IPS-18a (cell line): ENCODE data around the gene PTPRJ.

ENCODE experiments used
- H3K27ac ChIP-seq: one replicate; pipeline ENCODE4 v1.5.1; 2013; ENCODE audit warnings: low read length
- H3K27me3 ChIP-seq: one replicate; pipeline ENCODE4 v1.6.1; 2013; ENCODE audit warnings: mild to moderate bottlenecking, low read length; ENCODE audit not compliant: control insufficient read depth, insufficient read depth
- H3K36me3 ChIP-seq: one replicate; pipeline ENCODE4 v1.6.1; 2013; ENCODE audit warnings: low read depth, low read length; ENCODE audit not compliant: control insufficient read depth
- H3K4me1 ChIP-seq: one replicate; pipeline ENCODE4 v1.6.1; 2013; ENCODE audit warnings: low read depth, low read length; ENCODE audit not compliant: control insufficient read depth
- H3K4me3 ChIP-seq: one replicate; pipeline ENCODE4 v1.5.1; 2013; ENCODE audit warnings: low read length
- H3K9ac ChIP-seq: one replicate; pipeline ENCODE4 v1.6.1; 2013; ENCODE audit warnings: mild to moderate bottlenecking, low read length, moderate library complexity
- H3K9me3 ChIP-seq: one replicate; pipeline ENCODE4 v1.6.1; 2013; ENCODE audit warnings: low read depth, low read length; ENCODE audit not compliant: control insufficient read depth

The PTPRJ gene

GRCh38 chr11:48108231-48109045, 128.1 kb downstream of the PTPRJ start:
- Histone ChIP-seq H3K4me3 (no peak overlapping the region), H3K27ac (no peak overlapping the region), H3K4me1 (peaks cover 14% of the 10 kb centered on the region), H3K36me3 (no peaks in the 10 kb centered on the region), H3K9me3 (no peaks in the 10 kb centered on the region), H3K9ac (no peak overlapping the region), H3K27me3 (no peaks in the 10 kb centered on the region)

DNA sequence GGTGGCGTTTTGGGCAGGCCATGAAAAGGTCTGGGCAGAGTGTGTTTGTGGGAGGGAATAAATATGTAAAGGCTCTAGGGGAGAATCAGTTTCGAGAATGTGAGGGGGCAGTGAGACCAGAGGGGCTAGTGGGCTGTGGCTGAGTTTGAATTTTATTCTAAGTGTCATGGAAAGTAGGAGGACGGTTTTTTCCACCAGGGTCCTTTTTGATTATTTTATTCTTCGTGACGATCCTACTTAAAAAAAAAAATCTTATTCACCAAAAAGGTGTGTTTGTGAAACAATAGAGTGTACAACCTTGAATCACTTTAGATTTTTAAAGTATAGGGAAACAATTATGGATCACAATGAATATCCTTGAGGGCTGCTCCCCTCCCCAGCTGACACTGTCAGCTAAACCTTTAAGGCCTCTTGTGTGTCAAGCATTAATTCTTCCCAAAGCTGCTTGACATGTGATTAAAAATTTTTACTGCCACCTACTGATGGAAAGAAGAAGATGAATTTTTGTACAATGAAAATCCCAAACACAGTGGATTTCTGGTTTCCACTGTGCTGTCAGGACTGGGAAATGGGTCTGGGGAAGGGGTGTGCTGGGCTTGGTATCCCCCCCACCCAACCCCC, 128.8 kb downstream of the PTPRJ start:
- Histone ChIP-seq H3K27ac (no peak overlapping the region), H3K4me3 (no peak overlapping the region), H3K27me3 (no peaks in the 10 kb centered on the region), H3K4me1 (peaks cover 8% of the 10 kb centered on the region), H3K9me3 (no peaks in the 10 kb centered on the region), H3K36me3 (no peaks in the 10 kb centered on the region), H3K9ac (no peak overlapping the region)

- Histone ChIP-seq H3K36me3 (no peaks in the 10 kb centered on the region), H3K4me1 (peaks cover 3% of the 10 kb centered on the region), H3K27ac (no peak overlapping the region), H3K27me3 (no peaks in the 10 kb centered on the region), H3K9ac (no peak overlapping the region), H3K4me3 (no peak overlapping the region), H3K9me3 (peaks cover 3% of the 10 kb centered on the region)
Observed at GRCh38 chr11:48110509-48110766, 130.1 kb downstream of the PTPRJ start.

DNA sequence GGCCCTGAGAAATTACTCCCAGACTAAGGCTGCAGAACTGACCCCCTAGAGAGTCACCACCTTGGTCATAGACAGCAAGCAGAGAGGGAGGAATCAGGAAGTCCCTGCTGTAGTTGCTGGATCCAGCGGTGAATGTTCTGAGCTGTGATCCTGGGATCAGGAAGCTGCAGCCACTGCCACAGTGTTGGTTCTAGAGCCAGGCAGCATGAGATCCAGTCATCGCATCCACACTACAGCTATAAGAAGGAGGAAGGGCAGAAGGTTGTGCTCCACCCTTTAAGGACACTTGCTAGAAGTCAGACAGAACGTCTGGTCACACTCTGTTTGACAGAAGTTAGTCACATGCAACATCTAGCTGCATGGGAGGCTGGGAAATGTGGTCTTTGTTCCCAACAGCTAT, 131.5 kb downstream of the PTPRJ start:
- H3K27ac ChIP-seq: no peak overlapping the region

DNA sequence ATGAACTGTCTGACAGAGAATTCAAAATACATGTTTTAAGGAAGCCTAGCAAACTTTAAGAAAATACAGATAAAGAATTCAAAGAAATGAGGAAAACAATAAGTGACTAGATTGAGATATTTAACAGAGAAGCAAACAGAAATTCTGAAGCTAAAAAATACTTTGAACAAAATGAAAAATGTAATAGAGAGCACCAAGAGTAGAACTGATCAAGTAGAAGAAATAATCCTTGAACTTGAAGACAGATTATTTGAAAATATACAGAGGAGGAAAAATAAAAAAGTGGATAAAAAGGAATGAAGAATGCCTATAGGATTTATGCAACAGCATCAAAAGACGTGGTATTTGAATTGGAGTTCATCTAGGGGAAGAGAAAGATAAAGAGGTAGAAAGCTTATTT, 134.4 kb downstream of the PTPRJ start:
- Histone ChIP-seq H3K9me3 (peaks cover 3% of the 10 kb centered on the region), H3K27me3 (no peaks in the 10 kb centered on the region), H3K9ac (no peak overlapping the region), H3K27ac (no peak overlapping the region), H3K4me1 (peaks cover under 1% of the 10 kb centered on the region), H3K36me3 (no peaks in the 10 kb centered on the region), H3K4me3 (no peak overlapping the region)

More for the DNA sequence above, 131.5 kb downstream of the PTPRJ start:
- Histone ChIP-seq H3K27me3 (no peaks in the 10 kb centered on the region), H3K9me3 (peaks cover 3% of the 10 kb centered on the region), H3K9ac (no peak overlapping the region), H3K4me3 (no peak overlapping the region), H3K4me1 (peaks cover 3% of the 10 kb centered on the region), H3K36me3 (no peaks in the 10 kb centered on the region)

DNA sequence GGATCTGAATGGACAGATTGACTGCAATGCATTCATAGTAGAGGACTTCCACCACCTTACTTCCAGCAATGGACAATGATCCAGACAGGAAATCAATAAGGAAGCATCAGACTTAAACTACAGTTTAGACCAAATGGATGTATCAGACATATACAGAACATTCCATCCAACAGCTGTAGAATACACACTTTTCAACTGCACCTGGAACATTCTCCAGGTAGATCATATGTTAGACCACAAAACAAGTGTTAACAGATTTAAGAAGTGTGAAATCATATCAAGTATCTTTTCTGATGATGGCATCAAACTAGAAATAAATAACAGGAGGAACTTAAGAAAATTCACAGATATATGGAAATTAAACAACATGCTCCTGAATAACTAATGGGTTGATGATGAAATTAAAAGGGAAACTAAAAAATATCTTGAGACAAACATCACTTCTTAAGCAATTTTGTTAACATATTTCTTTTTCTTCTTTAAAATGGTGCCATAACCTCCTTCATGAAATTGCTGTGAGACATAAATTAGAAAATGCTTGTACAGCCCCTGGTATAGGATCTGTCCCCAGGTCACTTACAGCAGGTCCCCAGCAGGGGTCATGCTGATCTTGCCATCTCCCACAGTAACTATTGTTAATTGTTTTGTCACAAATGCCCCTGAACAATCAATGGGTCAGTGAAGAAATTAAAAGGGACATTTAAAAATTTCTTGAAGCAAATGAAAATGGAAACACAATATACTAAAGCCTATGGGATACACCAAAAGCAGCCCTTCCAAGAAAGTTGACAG, 136.3 kb downstream of the PTPRJ start:
- no peaks in the 10 kb centered on the region for H3K27me3 ChIP-seq
- H3K4me3 ChIP-seq: no peak overlapping the region
- no peak overlapping the region for H3K27ac ChIP-seq
- no peaks in the 10 kb centered on the region for H3K4me1 ChIP-seq
- peaks cover 3% of the 10 kb centered on the region for H3K9me3 ChIP-seq
- no peaks in the 10 kb centered on the region for H3K36me3 ChIP-seq
- H3K9ac ChIP-seq: no peak overlapping the region

DNA sequence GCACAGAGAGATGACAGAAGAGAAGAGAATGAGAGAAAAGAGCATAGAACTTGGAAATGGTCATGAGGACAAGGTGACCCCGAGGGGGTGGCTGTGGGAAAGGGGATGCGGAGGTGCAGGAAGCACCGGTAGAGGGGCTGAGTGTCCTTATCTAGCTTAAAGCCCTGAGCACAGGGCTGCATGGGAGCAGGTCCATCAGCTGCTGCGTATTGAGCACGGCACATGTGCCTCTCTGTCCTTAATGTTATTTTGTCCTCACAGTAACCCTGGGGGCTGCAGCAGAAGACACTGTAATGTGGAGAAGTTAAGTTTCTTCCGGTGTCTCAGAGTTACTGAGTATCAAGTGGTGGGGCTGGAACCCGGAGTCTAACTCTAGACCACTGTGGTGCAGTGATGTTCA, 141.9 kb downstream of the PTPRJ start:
- H3K27ac ChIP-seq: no peak overlapping the region
- no peaks in the 10 kb centered on the region for H3K27me3 ChIP-seq
- no peaks in the 10 kb centered on the region for H3K9me3 ChIP-seq
- H3K9ac ChIP-seq: no peak overlapping the region
- no peaks in the 10 kb centered on the region for H3K4me1 ChIP-seq
- H3K36me3 ChIP-seq: peaks cover 5% of the 10 kb centered on the region
- no peak overlapping the region for H3K4me3 ChIP-seq

DNA sequence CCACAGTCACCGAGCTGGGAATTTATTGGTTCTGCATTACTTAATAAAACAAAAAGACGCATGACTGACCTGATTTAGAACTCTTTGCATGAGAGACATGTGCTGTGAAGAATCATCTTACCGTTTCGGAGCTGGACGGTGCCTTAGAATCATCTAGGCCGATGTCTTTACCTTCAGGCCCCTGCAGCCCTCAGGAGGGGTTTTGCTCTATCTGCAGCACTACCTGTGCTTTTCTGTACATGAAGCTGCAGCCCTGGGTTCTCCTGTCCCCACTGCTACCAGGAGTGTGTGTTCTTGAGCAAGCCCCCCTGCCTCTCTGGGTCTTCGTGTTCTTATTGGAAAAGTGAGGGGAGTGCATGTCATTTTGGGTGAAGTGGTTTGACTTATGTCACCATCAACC, 142.3 kb downstream of the PTPRJ start:
- Histone ChIP-seq H3K4me3 (no peak overlapping the region), H3K4me1 (no peaks in the 10 kb centered on the region), H3K27ac (no peak overlapping the region), H3K27me3 (no peaks in the 10 kb centered on the region), H3K9ac (no peak overlapping the region), H3K9me3 (no peaks in the 10 kb centered on the region), H3K36me3 (peaks cover 9% of the 10 kb centered on the region)

- H3K4me3 ChIP-seq: no peak overlapping the region
- no peak overlapping the region for H3K9ac ChIP-seq
- H3K27ac ChIP-seq: no peak overlapping the region
- no peaks in the 10 kb centered on the region for H3K9me3 ChIP-seq
- H3K36me3 ChIP-seq: peaks cover 16% of the 10 kb centered on the region
- no peaks in the 10 kb centered on the region for H3K27me3 ChIP-seq
- H3K4me1 ChIP-seq: no peaks in the 10 kb centered on the region
Observed at GRCh38 chr11:48123254-48123875, 143.0 kb downstream of the PTPRJ start.

DNA sequence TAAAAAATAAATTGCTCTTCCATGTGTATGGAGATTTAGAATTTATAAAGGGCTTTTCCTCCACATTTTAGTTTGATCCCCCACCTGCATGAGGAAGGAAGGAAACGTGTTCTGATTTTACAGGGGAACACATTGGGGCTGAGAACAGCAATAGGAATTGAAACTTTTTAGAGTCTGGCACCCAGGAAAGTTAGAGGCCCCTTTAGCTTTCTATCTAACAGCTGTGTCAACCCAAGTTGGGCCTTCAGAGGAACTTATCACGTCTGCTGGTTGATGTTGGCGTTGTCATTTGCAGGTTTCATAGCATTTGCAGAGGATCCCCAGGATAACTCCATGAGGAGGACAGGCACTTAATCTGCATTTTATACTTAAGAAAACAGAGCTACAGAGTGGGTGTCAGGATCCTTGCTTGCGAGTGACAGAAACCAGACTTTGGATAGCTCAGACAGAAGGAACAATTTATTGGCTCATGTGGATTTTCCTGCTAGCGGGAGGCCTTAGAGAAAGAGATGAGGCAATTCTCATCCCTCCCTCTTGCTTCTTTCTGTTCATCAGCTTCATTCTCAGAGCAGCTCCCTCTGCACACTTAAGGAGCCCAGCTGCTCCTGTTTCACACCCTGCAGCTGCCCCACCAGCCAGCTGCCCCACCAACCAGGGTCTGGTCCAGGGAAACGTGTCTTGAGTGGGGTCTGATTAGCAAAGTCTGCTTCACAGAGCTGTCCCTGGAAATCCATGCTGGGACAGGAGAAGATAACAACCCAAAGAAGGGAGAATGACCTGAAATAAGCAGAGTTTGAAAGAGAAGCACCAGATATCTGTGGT, 143.8 kb downstream of the PTPRJ start:
- Histone ChIP-seq H3K4me1 (no peaks in the 10 kb centered on the region), H3K27me3 (no peaks in the 10 kb centered on the region), H3K9me3 (no peaks in the 10 kb centered on the region), H3K4me3 (no peak overlapping the region), H3K36me3 (peaks cover 19% of the 10 kb centered on the region), H3K9ac (no peak overlapping the region), H3K27ac (no peak overlapping the region)

GRCh38 chr11:48124880-48125279, 144.5 kb downstream of the PTPRJ start:
- Histone ChIP-seq H3K4me3 (no peak overlapping the region), H3K27me3 (no peaks in the 10 kb centered on the region), H3K27ac (no peak overlapping the region), H3K4me1 (no peaks in the 10 kb centered on the region), H3K36me3 (peaks cover 19% of the 10 kb centered on the region), H3K9me3 (no peaks in the 10 kb centered on the region), H3K9ac (no peak overlapping the region)
